CD4-positive, alpha-beta T cell treated with Interleukin-12 subunit alpha and Interleukin-12 subunit beta, for 1 hour (primary cell): ENCODE data around the gene LENG8.
"Not testable (repeated sequence)": the region's sequence is repeated elsewhere in the genome, so short reads cannot be mapped to it uniquely, and the experiment has no call there.

Source experiments
- DNase-seq: peaks from one replicate; pipeline ENCODE4 v3.0.0-alpha.2; 2020

LENG8 gene

DNA sequence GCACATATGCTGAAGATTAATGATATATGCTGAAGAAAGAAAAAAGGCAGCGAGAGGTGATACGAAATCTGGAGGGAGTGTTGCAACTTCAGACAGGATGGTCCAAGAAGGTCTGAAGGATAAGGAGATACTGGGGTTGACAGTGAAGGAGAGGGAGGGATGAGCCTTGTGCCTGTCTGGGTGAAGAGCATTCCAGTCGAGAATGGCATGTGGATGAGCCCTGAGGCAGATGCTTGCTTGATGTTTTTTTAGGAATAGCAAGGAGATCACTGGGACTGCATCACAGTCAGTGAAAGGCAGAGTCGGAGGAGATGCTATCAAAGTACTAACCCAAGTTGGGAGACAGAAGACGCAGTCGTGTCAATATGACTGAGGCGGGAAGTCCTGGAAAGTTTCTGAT, 40.3 kb downstream of the LENG8 start:
- DNase-seq: no peak

DNA sequence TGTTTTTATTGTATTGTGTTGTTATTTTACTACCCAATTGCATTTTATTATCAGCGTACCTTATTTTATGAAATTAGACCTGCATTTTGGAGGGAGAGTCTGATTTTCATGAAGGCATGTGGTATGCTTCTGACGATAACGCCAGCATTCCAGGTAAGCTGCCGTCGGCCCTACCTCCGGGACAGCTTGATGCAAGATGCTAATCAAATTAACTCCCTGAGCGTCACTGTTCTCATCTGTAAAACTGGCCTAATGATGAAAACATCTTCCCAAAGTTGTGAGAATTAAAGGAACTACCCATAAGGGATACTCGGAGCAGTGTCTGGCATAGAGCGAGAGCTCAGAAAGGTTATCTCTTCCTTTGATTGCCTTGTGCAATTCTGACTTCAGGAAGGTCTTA, 40.8 kb downstream of the LENG8 start:
- no peak for DNase-seq

DNA sequence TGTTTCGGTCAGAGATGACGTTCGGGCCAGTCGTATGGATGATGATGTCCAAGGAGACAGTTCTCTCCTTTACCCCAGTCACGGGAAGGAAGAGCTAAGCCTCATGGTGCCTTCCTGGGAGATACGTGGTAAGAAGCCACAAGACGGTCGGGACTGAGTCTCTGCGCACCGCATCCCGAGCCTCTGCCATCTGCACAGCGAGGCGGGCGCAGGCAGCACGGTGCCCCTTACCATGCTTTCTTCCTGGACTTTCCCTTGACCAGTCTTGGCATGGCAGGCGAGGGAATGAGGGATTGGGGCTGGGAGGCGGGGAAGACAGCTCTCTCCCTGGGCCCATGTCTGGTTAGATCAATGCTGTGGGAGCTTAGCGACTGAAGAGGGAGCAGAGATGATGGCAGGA, 43.6 kb downstream of the LENG8 start:
- DNase-seq: no peak

DNA sequence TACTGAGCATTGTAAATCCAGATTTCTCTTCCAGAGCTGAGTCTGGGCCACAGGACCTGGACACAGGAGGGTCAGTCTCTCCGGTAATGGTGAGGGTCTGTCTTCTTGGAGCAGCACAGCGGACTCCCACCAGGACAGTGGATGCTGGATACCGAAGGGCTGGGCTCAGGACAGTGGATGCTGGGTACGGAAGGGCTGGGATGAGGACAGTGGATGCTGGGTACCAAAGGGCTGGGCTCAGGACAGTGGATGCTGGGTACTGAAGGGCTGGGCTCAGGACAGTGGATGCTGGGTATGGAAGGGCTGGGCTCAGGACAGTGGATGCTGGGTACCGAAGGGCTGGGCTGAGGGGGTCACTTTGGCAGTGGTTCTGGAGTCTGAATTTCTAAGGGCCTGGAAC, 44.1 kb downstream of the LENG8 start:
- not testable (repeated sequence) for DNase-seq

DNA sequence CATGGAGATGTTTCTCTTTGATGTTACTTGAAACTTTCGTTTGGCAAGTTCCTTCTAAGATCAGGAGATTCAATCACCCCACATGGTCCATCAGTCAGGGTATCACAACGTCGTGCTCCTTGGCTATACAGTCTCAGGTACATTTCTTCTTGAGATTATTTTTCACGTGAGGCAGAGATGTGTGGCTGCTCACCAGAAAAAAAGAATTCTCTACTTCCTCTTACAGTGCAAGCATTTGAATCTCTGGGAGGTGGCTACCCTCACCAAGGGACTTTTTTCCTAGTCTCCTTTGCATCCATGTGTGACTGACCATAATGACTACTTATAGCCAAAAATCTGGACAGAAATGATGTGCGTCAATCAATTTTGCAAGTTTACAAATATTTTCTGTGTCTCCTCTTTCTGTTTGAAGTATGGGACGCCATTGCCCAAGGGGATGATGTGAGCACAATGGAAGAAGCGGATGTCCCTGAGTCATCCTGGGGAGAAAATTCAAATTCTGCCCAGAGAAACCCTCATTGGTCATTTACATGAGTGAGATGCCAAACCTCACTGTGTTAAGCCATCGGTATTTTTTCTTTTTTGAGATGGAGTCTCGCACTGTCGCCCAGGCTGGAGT, 45.1 kb downstream of the LENG8 start:
- no peak for DNase-seq

DNA sequence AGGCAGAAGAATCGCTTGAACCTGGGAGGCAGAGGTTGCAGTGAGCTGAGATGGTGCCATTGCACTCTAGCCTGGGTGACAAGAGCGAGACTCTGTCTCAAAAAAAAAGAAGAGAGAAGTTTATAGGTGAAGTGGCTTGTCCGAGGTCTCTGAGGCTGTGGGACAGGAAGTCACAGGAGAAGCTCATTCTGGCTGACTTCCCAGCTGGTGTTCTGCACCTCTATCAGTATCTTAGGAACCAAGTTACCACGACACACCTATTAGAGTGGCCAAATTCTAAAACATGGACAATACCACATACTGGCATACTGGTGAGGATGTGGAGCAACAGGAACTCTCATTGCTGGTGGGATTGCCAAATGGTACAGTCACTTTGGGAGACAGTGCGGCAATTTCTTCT, 46.3 kb downstream of the LENG8 start:
- not testable (repeated sequence) for DNase-seq

DNA sequence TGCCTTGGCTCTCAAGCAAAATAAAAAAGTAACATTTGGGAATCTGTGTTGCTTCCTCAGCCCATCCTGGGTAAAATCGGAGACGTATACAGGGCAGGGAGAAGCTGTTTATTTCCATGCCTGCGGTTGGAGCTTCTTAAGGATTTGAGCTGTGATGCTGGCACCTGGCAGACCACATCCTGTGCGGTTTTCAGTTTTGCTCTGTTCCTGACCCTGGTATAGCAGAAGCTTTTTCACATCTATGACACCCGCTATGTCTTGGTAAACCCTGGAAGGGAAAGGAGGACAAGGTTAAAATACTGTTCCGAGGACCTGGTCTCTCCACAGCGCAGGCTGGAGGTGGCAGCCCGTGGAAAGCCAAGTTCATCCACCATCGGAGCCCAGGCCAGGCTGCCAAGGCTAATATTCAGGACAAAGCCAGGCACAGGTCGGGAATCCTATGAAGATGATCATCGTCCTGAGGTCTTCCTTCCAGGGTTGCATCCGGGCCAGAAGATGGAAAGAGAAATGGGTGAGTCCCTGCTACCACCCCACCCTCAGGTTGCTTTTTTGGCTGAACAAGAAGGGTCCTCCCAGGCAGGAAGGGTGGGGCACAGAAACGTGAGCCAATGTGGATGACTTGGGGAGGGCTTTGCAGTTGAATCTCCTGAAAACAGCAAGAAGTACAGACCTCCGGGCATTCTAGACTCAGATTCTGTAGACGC, 48.9 kb downstream of the LENG8 start:
- peak; percentile 16 for DNase-seq

DNA sequence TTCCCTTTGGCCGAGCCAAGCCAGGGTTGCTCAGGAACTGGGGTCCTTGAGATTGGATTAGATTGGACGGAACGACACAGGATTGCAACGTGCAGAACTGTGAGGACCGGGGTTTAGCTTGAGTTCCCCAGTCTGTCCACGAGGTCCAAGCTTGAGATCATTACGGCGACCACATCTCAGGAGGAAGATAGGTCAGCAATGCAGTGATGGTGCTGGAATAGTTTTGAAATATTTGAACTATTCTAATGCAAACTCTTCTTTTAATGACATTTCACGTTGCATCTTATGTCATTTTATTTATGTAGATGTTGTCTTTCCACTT, 49.4 kb downstream of the LENG8 start:
- not testable (repeated sequence) for DNase-seq

DNA sequence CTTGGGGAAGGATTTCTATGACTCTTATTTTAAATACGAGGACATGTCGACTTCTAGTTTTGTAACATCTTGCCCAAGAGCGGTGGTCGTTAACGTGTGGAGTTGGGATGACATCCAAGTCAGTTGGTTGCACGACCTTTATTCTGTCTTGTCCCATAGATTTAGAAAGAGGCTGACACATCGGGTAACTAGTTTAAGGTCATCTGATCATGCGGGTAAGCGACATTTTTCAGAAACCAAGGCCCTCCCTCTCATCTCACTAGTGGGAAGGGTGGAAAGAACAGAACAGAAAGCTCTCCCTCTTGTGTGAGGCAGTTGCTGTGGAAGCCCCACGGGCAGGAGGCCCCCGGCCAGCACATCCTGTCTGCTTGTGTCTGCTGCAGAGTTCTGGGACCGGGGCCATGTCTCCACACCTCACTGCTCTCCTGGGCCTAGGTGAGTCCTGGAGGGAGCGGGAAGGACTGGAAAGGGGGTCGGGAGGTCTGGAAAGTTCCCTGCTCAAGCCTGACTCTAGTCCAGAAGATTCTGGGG, 53.6 kb downstream of the LENG8 start, which contains the start of gene LAIR2:
LAIR2 (plus strand) TSS at position 314 of the 531 bp plus-strand sequence; CDS start at position 402, 88 bp downstream.
- peak; percentile 15 for DNase-seq

DNA sequence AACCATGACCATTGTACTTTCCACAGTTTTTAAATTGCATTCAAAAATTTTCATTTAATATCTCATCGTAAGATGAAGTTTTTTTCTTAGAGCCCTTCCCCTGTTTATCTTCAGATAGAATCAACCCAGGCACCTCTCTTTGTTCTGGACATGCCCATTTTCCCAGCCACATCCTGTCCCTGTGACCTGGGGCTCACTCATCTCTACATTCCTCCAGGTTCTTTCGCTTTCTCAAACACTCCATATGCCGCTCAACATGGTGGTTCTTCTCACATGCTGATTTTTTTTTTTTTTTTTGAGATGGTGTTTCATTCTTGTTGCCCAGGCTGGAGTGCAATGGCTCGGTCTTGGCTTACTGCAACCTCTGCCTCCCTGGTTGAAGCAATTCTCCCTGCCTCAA, 56.5 kb downstream of the LENG8 start:
- not testable (repeated sequence) for DNase-seq

DNA sequence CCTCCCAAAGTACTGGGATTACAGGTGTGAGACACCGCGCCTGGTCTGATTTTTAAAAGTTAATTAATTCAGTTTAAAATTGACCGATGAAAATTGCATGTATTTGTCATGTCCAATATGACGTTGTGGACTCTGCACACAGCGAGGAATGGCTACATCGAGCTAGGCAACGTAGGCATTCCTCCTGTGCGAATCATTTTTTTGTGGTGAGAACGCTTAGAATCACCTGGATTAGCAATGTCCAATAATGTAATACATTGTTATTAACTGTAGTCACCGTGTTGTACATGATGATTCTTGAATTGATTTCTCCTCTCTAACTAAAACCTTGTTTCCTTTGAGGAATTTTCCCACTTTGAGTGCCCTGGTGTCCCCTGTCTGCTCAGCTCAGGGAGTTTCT, 57.1 kb downstream of the LENG8 start:
- no peak for DNase-seq

DNA sequence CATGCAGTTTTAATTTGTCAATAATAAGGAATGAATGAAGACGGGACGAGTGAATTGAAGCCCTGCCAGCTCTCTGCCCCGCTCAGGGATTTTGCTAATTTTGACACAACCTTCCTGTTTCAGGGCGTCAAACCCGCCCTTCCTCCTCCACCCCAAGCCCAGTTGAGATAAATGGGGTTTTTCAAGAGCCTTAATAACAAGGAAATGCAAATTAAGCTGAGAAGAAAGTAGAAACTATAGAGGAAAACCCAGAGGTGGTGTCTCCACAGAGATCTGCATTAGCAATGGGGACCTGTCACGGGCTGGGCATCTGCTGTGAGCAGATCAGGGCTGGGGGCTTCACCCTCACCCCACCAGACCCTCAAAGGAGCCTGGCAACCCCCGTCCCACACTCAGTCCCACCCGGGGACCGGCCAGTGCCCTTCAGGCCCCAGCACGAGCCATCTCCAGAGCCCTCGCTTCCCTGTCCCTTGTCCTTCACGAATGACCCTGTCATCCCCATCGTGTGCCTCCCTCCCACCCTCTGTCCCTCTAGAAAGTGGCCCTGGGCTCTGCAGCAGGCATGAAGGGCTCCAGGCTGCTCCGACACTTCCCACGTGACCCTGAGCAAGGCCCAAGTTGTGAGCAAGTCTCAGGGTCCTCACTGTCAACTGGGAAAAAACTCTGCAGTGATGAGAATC, 58.2 kb downstream of the LENG8 start:
- not testable (repeated sequence) for DNase-seq

DNA sequence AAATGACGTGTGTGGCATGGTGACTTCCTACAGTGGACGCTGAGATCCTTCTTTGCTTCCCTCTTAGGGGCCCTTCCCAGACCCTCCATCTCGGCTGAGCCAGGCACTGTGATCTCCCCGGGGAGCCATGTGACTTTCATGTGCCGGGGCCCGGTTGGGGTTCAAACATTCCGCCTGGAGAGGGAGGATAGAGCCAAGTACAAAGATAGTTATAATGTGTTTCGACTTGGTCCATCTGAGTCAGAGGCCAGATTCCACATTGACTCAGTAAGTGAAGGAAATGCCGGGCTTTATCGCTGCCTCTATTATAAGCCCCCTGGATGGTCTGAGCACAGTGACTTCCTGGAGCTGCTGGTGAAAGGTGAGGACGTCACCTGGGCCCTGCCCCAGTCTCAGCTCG, 58.8 kb downstream of the LENG8 start:
- no peak for DNase-seq

DNA sequence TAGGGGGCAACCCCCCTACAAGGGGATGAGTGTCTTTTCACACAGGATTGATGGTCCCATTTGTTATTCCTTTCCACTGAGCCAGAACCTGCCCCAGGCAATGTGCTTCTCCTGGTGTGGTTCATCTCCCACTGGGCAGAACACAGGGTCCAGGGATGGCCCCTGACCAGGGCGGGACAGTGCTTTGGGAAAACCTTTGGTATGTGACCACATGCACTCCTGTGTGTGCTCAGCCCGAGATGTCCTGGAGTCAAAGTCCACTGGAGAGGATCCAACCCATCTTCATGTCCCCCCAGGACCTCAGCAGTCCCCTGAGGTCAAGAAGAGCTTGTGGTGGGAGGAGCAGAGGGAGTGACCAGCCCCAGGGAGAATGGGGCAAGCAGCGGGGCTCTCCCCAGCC, 59.5 kb downstream of the LENG8 start:
- DNase-seq: not testable (repeated sequence)

DNA sequence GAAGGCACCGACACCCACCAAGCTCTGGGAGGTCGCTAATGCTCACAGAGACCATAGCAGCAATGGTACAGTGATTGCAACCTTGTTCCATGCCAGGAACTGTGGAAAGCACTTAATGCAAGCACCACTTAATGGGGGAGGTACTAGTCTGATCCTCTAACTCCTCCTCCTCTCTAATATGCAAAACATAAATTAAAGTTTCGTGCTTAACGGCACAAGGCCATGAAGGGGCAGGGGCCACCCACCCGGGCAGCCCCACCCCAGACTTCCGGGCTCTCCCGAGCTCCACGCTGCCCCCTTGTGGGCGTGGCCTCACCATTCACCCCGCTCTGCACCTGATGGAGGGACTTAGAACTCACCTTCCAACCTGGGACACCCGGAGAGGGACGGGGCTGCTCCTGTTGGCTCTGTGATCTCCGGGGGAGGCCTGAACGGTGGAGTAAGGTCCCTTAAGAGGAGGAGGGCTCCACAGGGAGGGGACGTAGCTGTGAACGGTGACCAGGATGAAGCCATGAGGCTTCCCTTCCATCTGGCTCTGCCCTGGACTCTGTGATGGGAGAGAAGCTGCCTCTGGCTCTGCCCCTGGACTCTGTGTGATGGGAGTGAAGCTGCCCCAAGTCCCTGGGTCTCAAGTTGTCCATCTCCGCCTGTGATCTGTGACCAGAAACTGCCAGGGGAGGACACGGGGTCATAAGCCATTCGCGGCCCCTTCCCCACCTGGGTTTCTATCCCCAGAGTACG, 60.4 kb downstream of the LENG8 start:
- DNase-seq: not testable (repeated sequence)
